H1 (cell line): ENCODE measurements around the gene SIMC1.

Experiments
- BACH1 ChIP-seq: IDR thresholded peaks from 2 replicates; pipeline ENCODE4 v1.6.1; 2012; ENCODE audit warnings: low read length, improper control_type of control experiment
- CTCF ChIP-seq, 3 experiments: IDR thresholded peaks; 1 replicate in 2 of 3; 2 replicates in 1 of 3; pipeline versions ENCODE4 v1.5.1 to v1.6.1; 2011; ENCODE audit warnings: low read length in 3 of 3, mild to moderate bottlenecking in 3 of 3, inconsistent platforms in 2 of 3, low read depth in 1 of 3, moderate library complexity in 1 of 3; ENCODE audit not compliant: insufficient read depth in 1 of 3; ENCODE audit errors: control extremely low read depth in 1 of 3
- POLR2A ChIP-seq, 2 experiments: IDR thresholded peaks; 1 replicate in 1 of 2; 2 replicates in 1 of 2; pipeline ENCODE4 v1.6.1; 2011; ENCODE audit warnings: low read depth in 2 of 2, low read length in 2 of 2, mild to moderate bottlenecking in 2 of 2; ENCODE audit errors: control extremely low read depth in 1 of 2
- POLR2AphosphoS5 ChIP-seq: IDR thresholded peaks from 2 replicates; pipeline ENCODE4 v1.6.1; 2011; ENCODE audit warnings: low read depth, low read length
- SIN3A ChIP-seq, 2 experiments: IDR thresholded peaks in 1 of 2; conservative IDR thresholded peaks in 1 of 2; 2 replicates each; pipeline ENCODE4 v1.6.1; 2011 to 2012; ENCODE audit warnings: low read length in 2 of 2, improper control_type of control experiment in 1 of 2, low read depth in 1 of 2, mild to moderate bottlenecking in 1 of 2
- SP4 ChIP-seq: IDR thresholded peaks from 2 replicates; pipeline ENCODE4 v1.6.1; 2012; ENCODE audit warnings: low read length, inconsistent platforms
- SRF ChIP-seq: IDR thresholded peaks from 2 replicates; pipeline ENCODE4 v1.6.1; 2011; ENCODE audit warnings: mild to moderate bottlenecking, low read depth, low read length, moderate library complexity
- TAF1 ChIP-seq: IDR thresholded peaks from 2 replicates; pipeline ENCODE4 v1.6.1; 2011; ENCODE audit warnings: mild to moderate bottlenecking, low read depth, low read length
- TAF7 ChIP-seq: optimal IDR thresholded peaks from 2 replicates; pipeline ENCODE3; 2011; ENCODE audit warnings: low read depth, mild to moderate bottlenecking, inconsistent platforms, low read length, moderate library complexity, borderline replicate concordance
- YY1 ChIP-seq: IDR thresholded peaks from 2 replicates; pipeline ENCODE4 v1.6.1; 2011; ENCODE audit warnings: low read depth, mild to moderate bottlenecking, low read length

- no peak for TF ChIP-seq CTCF (IDR thresholded peaks at IDR 0.05; ENCODE audit: control extremely low read depth in 1 of 3, insufficient read depth in 1 of 3, low read depth in 1 of 3, low read length in 3 of 3)
- TF ChIP-seq YY1: no peak
- no peak for TF ChIP-seq TAF7
- TF ChIP-seq SIN3A (conservative IDR thresholded peaks at IDR 0.05 in 1 of 2, IDR thresholded peaks at IDR 0.05 in 1 of 2; ENCODE audit: low read depth in 1 of 2, low read length in 2 of 2): no peak
- TF ChIP-seq POLR2A (IDR thresholded peaks at IDR 0.05; ENCODE audit: control extremely low read depth in 1 of 2, low read depth in 2 of 2, low read length in 2 of 2): no peak; a peak in 1 of 3 replicates
- TF ChIP-seq POLR2AphosphoS5: no peak
- no peak for TF ChIP-seq BACH1
- TF ChIP-seq TAF1: no peak
- no peak for TF ChIP-seq SRF
- no peak for TF ChIP-seq SP4
These were observed 145.2 kb downstream of the SIMC1 start for GRCh38 chr5:176383248-176383905.
